IPS-20b (cell line): ENCODE results near the gene CPLX3.

Experiments used
- H3K27ac ChIP-seq: one replicate; pipeline ENCODE4 v1.5.1; 2013; ENCODE audit warnings: low read length
- H3K27me3 ChIP-seq: 2 replicates; pipeline ENCODE4 v1.6.1; 2013; ENCODE audit warnings: mild to moderate bottlenecking, low read length, inconsistent platforms; ENCODE audit not compliant: insufficient read depth
- H3K36me3 ChIP-seq: 2 replicates; pipeline ENCODE4 v1.6.1; 2013; ENCODE audit warnings: low read depth, mild to moderate bottlenecking, inconsistent platforms, low read length, moderate library complexity; ENCODE audit not compliant: insufficient read depth
- H3K4me1 ChIP-seq: 2 replicates; pipeline ENCODE4 v1.6.1; 2013; ENCODE audit warnings: mild to moderate bottlenecking, control low read depth, inconsistent platforms, low read length, moderate library complexity; ENCODE audit not compliant: insufficient read depth
- H3K4me3 ChIP-seq: 2 replicates; pipeline ENCODE4 v1.5.1; 2013; ENCODE audit warnings: mild to moderate bottlenecking, low read length, inconsistent platforms
- H3K9ac ChIP-seq: 2 replicates; pipeline ENCODE4 v1.6.1; 2013; ENCODE audit warnings: low read depth, mild to moderate bottlenecking, inconsistent platforms, low read length, moderate library complexity
- H3K9me3 ChIP-seq: 2 replicates; pipeline ENCODE4 v1.6.1; 2013; ENCODE audit warnings: mild to moderate bottlenecking, low read depth, low read length, inconsistent platforms; ENCODE audit not compliant: insufficient read depth

The CPLX3 gene

GRCh38 chr15:74837482-74838136 is 11.2 kb downstream of the CPLX3 start:
- H3K4me1 ChIP-seq: 0 out of 2 replicates have a peak, but pooled peaks cover 3% of the 10 kb centered on the region
- H3K27ac ChIP-seq: no peak overlapping the region
- no peaks in the 10 kb centered on the region for H3K27me3 ChIP-seq
- H3K9me3 ChIP-seq: no peaks in the 10 kb centered on the region
- H3K9ac ChIP-seq: no peak overlapping the region
- no peak overlapping the region for H3K4me3 ChIP-seq
- H3K36me3 ChIP-seq: peaks cover 7% of the 10 kb centered on the region; the same call in 1 of the 2 replicates

- H3K9me3 ChIP-seq: no peaks in the 10 kb centered on the region
- H3K27me3 ChIP-seq: no peaks in the 10 kb centered on the region
- no peak overlapping the region for H3K27ac ChIP-seq
- H3K4me1 ChIP-seq: 0 out of 2 replicates have a peak, but pooled peaks cover 3% of the 10 kb centered on the region
- H3K9ac ChIP-seq: no peak overlapping the region
- H3K4me3 ChIP-seq: no peak overlapping the region
- H3K36me3 ChIP-seq: peaks cover 7% of the 10 kb centered on the region; the same call in 1 of the 2 replicates
These were observed 11.7 kb downstream of the CPLX3 start for GRCh38 chr15:74838137-74838516.

- H3K27ac ChIP-seq: no peak overlapping the region
- H3K4me1 ChIP-seq: peaks cover 3% of the 10 kb centered on the region; the same call in 1 of the 2 replicates
- H3K36me3 ChIP-seq: peaks cover 7% of the 10 kb centered on the region; the same call in 1 of the 2 replicates
- H3K27me3 ChIP-seq: no peaks in the 10 kb centered on the region
- H3K4me3 ChIP-seq: no peak overlapping the region
- no peak overlapping the region for H3K9ac ChIP-seq
- no peaks in the 10 kb centered on the region for H3K9me3 ChIP-seq
These were observed 12.5 kb downstream of the CPLX3 start for GRCh38 chr15:74838746-74839525.

- no peak overlapping the region for H3K4me3 ChIP-seq
- H3K27ac ChIP-seq: no peak overlapping the region
- peaks cover 3% of the 10 kb centered on the region; the same call in 1 of the 2 replicates for H3K4me1 ChIP-seq
- H3K9me3 ChIP-seq: no peaks in the 10 kb centered on the region
- no peak overlapping the region for H3K9ac ChIP-seq
- no peaks in the 10 kb centered on the region for H3K27me3 ChIP-seq
- H3K36me3 ChIP-seq: peaks cover 7% of the 10 kb centered on the region; the same call in 1 of the 2 replicates
These were observed 13.3 kb downstream of the CPLX3 start for GRCh38 chr15:74839526-74840395.

- Histone ChIP-seq H3K9me3 (no peaks in the 10 kb centered on the region), H3K36me3 (peaks cover 10% of the 10 kb centered on the region; the same call in 1 of the 2 replicates), H3K4me1 (peaks cover 3% of the 10 kb centered on the region; the same call in 1 of the 2 replicates), H3K27me3 (no peaks in the 10 kb centered on the region), H3K9ac (no peak overlapping the region; the same call in 1 of the 2 replicates), H3K27ac (no peak overlapping the region), H3K4me3 (no peak overlapping the region)
These were observed 14.7 kb downstream of the CPLX3 start for GRCh38 chr15:74840851-74841775.

GRCh38 chr15:74841891-74842373 is 15.5 kb downstream of the CPLX3 start:
- peak overlapping the region; percentile 94; the same call in 1 of the 2 replicates for H3K9ac ChIP-seq
- H3K9me3 ChIP-seq: no peaks in the 10 kb centered on the region
- H3K36me3 ChIP-seq: peaks cover 10% of the 10 kb centered on the region; the same call in 1 of the 2 replicates
- H3K4me3 ChIP-seq: peak overlapping the region; percentile 83
- H3K27ac ChIP-seq: no peak overlapping the region
- no peaks in the 10 kb centered on the region for H3K27me3 ChIP-seq
- peaks cover 3% of the 10 kb centered on the region; the same call in 1 of the 2 replicates for H3K4me1 ChIP-seq

- Histone ChIP-seq H3K9me3 (no peaks in the 10 kb centered on the region), H3K27ac (peak within 1 kb of the TSS; percentile 49), H3K27me3 (no peaks in the 10 kb centered on the region), H3K36me3 (peaks cover 17% of the 10 kb centered on the region; the same call in 1 of the 2 replicates), H3K9ac (peak within 1 kb of the TSS; percentile 94), H3K4me1 (peaks cover 3% of the 10 kb centered on the region; the same call in 1 of the 2 replicates), H3K4me3 (peak within 1 kb of the TSS; percentile 83)
These were observed 16.4 kb downstream of the CPLX3 start, which contains the start of gene ULK3 for GRCh38 chr15:74842581-74843444. ULK3 (minus strand) TSS chr15:74843156; CDS start chr15:74843105, 51 bp downstream.

GRCh38 chr15:74843445-74843828 is 17.0 kb downstream of the CPLX3 start:
- Histone ChIP-seq H3K9me3 (no peaks in the 10 kb centered on the region), H3K4me1 (peaks cover 3% of the 10 kb centered on the region; the same call in 1 of the 2 replicates), H3K27me3 (no peaks in the 10 kb centered on the region), H3K36me3 (peaks cover 24% of the 10 kb centered on the region; the same call in 1 of the 2 replicates), H3K4me3 (peak overlapping the region; percentile 83), H3K27ac (peak overlapping the region; percentile 49), H3K9ac (peak overlapping the region; percentile 94)

GRCh38 chr15:74843891-74844299 is 17.5 kb downstream of the CPLX3 start:
- Histone ChIP-seq H3K36me3 (peaks cover 26% of the 10 kb centered on the region; the same call in 1 of the 2 replicates), H3K27ac (peak overlapping the region; percentile 49), H3K4me1 (peaks cover 3% of the 10 kb centered on the region; the same call in 1 of the 2 replicates), H3K9me3 (no peaks in the 10 kb centered on the region), H3K27me3 (no peaks in the 10 kb centered on the region), H3K4me3 (peak overlapping the region; percentile 83; the same call in 1 of the 2 replicates), H3K9ac (peak overlapping the region; percentile 94)
